Bladder microvascular endothelial cell (primary cell): ENCODE results near the gene SLC66A1. TPM values are rescaled to one million over a fixed set of nuclear protein-coding genes. Genes with fewer than 3 reads are reported as not detected.

Experiments
- total RNA-seq: library from RNA; depleted of rRNA; stranded (reverse); fragments of >200 nt; gene quantifications from 2 replicates; pipeline ENCODE4 v1.2.3, GENCODE V29; 2014

The SLC66A1 gene
- total RNA-seq, result 12.8 and 20.1 TPM in 2 replicates

GRCh38 chr1:19311931-19312781, at the start of gene SLC66A1, which contains the start of gene AKR7A2:
TSS of gene SLC66A1 (plus strand) at chr1:19312326. CDS start at chr1:19317678, 5,352 bp downstream.
TSS of gene AKR7A2 (minus strand) at chr1:19312144. CDS start at chr1:19312124, 20 bp downstream.

GRCh38 chr1:19288324-19289241, 23.5 kb upstream of the SLC66A1 start, which contains the start of gene AKR7A3:
TSS of gene AKR7A3 (minus strand) at chr1:19288770. CDS start at chr1:19288709, 61 bp downstream.

Other genes with a start within 250 kb of the SLC66A1 start
- 67.0 and 158 TPM in 2 replicates for gene UBR4, start 102.1 kb upstream of the SLC66A1 start, total RNA-seq
- 34.5 and 76.8 TPM in 2 replicates for gene EMC1, start 60.8 kb upstream of the SLC66A1 start, total RNA-seq
- gene MRTO4, start 60.5 kb upstream of the SLC66A1 start, total RNA-seq, result 19.4 and 27.8 TPM in 2 replicates
- gene AKR7A3, start 23.6 kb upstream of the SLC66A1 start, total RNA-seq, result 0.06 and 0.16 TPM in 2 replicates
- 41.9 and 43.3 TPM in 2 replicates for gene AKR7A2, start 182 bp upstream of the SLC66A1 start, total RNA-seq
- gene CAPZB, start 173.2 kb downstream of the SLC66A1 start, total RNA-seq, result 85.5 and 130 TPM in 2 replicates